GM12878 (cell line): ENCODE measurements around the gene PODN. TPM values are rescaled to one million over a fixed set of nuclear protein-coding genes. Genes with fewer than 3 reads are reported as not detected.

Source experiments
- ATAC-seq: fragments of 200-7000 bp; cut with Tn5 transposase; 3 replicates; pipeline ENCODE4 v1.9.1; 2020; ENCODE audit warnings: mild to moderate bottlenecking, moderate library complexity
- BruUV-seq: library from RNA; stranded (reverse); fragments of 400-500 nt; replicated peaks from 2 replicates; lab custom pipeline; 2021; lab: Mats Ljungman, UMichigan
- CTCF ChIA-PET: fragments of 300-600 bp; sonication (Branson Sonifier 250); formaldehyde crosslinking; extraction: SDS; loops from one replicate; lab custom pipeline; 2021; ENCODE audit warnings: inconsistent platforms; lab: Yijun Ruan, JAX
- POLR2A ChIA-PET: fragments of 350-600 bp; formaldehyde crosslinking; extraction: SDS; loops from one replicate; lab custom pipeline; 2021; ENCODE audit warnings: inconsistent platforms; lab: Charles Lee
- RAD21 ChIA-PET: fragments of 300-600 bp; sonication (Branson Sonifier 250); formaldehyde crosslinking; loops from one replicate; lab custom pipeline; 2023; ENCODE audit warnings: antibody characterized with exemption; ENCODE audit not compliant: unreplicated experiment; lab: Charles Lee
- SMC1A ChIA-PET: fragments of 300-600 bp; sonication (Branson Sonifier 250); formaldehyde crosslinking; loops from one replicate; lab custom pipeline; 2023; ENCODE audit not compliant: unreplicated experiment, uncharacterized antibody; lab: Charles Lee
- DNase-seq: peaks from one replicate; pipeline ENCODE4 v3.0.0-alpha.2; 2011; ENCODE audit warnings: low read depth, low spot score
- FAIRE-seq: peaks from 3 replicates; lab custom pipeline; 2011; peaks lifted over from hg19 to GRCh38; lab: Jason Lieb, UNC
- H2AFZ ChIP-seq: 2 replicates; pipeline ENCODE4 v1.6.0; 2011; ENCODE audit warnings: low read depth, low read length, control low read depth; ENCODE audit not compliant: control insufficient read depth
- H3K27ac ChIP-seq: 2 replicates; pipeline ENCODE4 v1.5.1; 2011; ENCODE audit warnings: control low read depth; ENCODE audit not compliant: control insufficient read depth, insufficient read depth
- H3K27me3 ChIP-seq, 2 experiments: replicated peaks in 1 of 2; 2 replicates each; pipeline versions ENCODE4 v1.6.0 to v1.6.1; 2011; ENCODE audit warnings: low read length in 1 of 2; ENCODE audit not compliant: control insufficient read depth in 2 of 2, insufficient read depth in 2 of 2
- H3K36me3 ChIP-seq, 2 experiments: 2 replicates each; pipeline ENCODE4 v1.5.1; 2011; ENCODE audit warnings: low read length in 1 of 2; ENCODE audit not compliant: control insufficient read depth in 2 of 2, insufficient read depth in 2 of 2
- H3K4me1 ChIP-seq: 2 replicates; pipeline ENCODE4 v1.6.1; 2011; ENCODE audit warnings: mild to moderate bottlenecking, low read length, moderate library complexity, mixed read lengths; ENCODE audit not compliant: control insufficient read depth, insufficient read depth
- H3K4me2 ChIP-seq: 2 replicates; pipeline ENCODE4 v1.6.0; 2011; ENCODE audit warnings: control low read depth; ENCODE audit not compliant: control insufficient read depth, insufficient read depth
- H3K4me3 ChIP-seq: fragments of 200-600 bp; sonication (generic); 2 replicates; pipeline ENCODE4 v1.5.1; 2016
- H3K79me2 ChIP-seq: 2 replicates; pipeline ENCODE4 v1.6.0; 2011; ENCODE audit warnings: low read length; ENCODE audit not compliant: control insufficient read depth, insufficient read depth
- H3K9ac ChIP-seq: 2 replicates; pipeline ENCODE4 v1.8.0; 2011; ENCODE audit warnings: low read length, control low read depth, mixed read lengths; ENCODE audit not compliant: control insufficient read depth, insufficient read depth
- H3K9me3 ChIP-seq: replicated peaks from 3 replicates; pipeline ENCODE4 v1.5.1; 2011; ENCODE audit warnings: mild to moderate bottlenecking, low read length; ENCODE audit not compliant: control insufficient read depth, insufficient read depth
- H4K20me1 ChIP-seq: 2 replicates; pipeline ENCODE4 v1.6.0; 2011; ENCODE audit not compliant: control insufficient read depth, insufficient read depth
- CHD1 ChIP-seq: IDR thresholded peaks from 2 replicates; pipeline ENCODE4 v1.6.1; 2012; ENCODE audit warnings: low read depth, low read length, improper control_type of control experiment
- CREB1 ChIP-seq: IDR thresholded peaks from 2 replicates; pipeline ENCODE4 v1.6.1; 2012; ENCODE audit warnings: low read depth, mild to moderate bottlenecking, inconsistent platforms
- ETV6 ChIP-seq, 2 experiments: fragments of 450-650 bp in 1 of 2; IDR thresholded peaks in 1 of 2; conservative IDR thresholded peaks in 1 of 2; 2 replicates each; pipeline ENCODE4 v1.6.1; 2014; ENCODE audit warnings: antibody characterized with exemption in 1 of 2, borderline replicate concordance in 1 of 2, low read depth in 1 of 2, mild to moderate bottlenecking in 1 of 2, moderate library complexity in 1 of 2
- FOXK2 ChIP-seq: fragments of 450-650 bp; IDR thresholded peaks from 2 replicates; pipeline ENCODE4 v1.6.1; 2017; ENCODE audit warnings: mild to moderate bottlenecking, moderate library complexity
- HDAC6 ChIP-seq: fragments of 200-600 bp; sonication (generic); IDR thresholded peaks from one replicate; pipeline ENCODE4 v1.8.0; 2017; ENCODE audit warnings: antibody characterized with exemption; ENCODE audit not compliant: unreplicated experiment
- IRF4 ChIP-seq: IDR thresholded peaks from 2 replicates; pipeline ENCODE4 v1.6.1; 2011; ENCODE audit warnings: low read depth, low read length
- NFIC ChIP-seq: IDR thresholded peaks from 2 replicates; pipeline ENCODE4 v1.6.1; 2012; ENCODE audit warnings: low read depth, mild to moderate bottlenecking, inconsistent platforms, low read length, moderate library complexity
- NRF1 ChIP-seq: conservative IDR thresholded peaks from 2 replicates; pipeline ENCODE4 v1.6.1; 2011; ENCODE audit warnings: mild to moderate bottlenecking, low read depth, low read length, improper control_type of control experiment
- RCOR1 ChIP-seq: conservative IDR thresholded peaks from 2 replicates; pipeline ENCODE4 v1.6.1; 2012; ENCODE audit warnings: low read depth, low read length, improper control_type of control experiment
- SMC3 ChIP-seq: IDR thresholded peaks from 2 replicates; pipeline ENCODE4 v1.6.1; 2011; ENCODE audit warnings: low read length, improper control_type of control experiment, borderline replicate concordance
- TCF12 ChIP-seq: IDR thresholded peaks from 2 replicates; pipeline ENCODE4 v1.6.1; 2011; ENCODE audit warnings: low read depth, mild to moderate bottlenecking, low read length
- TCF7 ChIP-seq: IDR thresholded peaks from 2 replicates; pipeline ENCODE4 v1.6.1; 2014; ENCODE audit warnings: antibody characterized with exemption, borderline replicate concordance
- ZNF274 ChIP-seq: IDR thresholded peaks from one replicate; pipeline ENCODE4 v1.8.0; 2011; ENCODE audit not compliant: insufficient read length, insufficient read depth
- ZZZ3 ChIP-seq: IDR thresholded peaks from 2 replicates; pipeline ENCODE4 v1.6.1; 2011; ENCODE audit warnings: low read depth; ENCODE audit not compliant: control insufficient read depth, insufficient read length
- WGBS: methylation state at CpG from one replicate; pipeline ENCODE4 v1.1.6; 2016; ENCODE audit warnings: low lambda C conversion rate; ENCODE audit not compliant: insufficient replicate concordance, insufficient coverage; ENCODE audit errors: missing lambda C conversion rate; 5-methylcytosine and 5-hydroxymethylcytosine counted together
- in situ Hi-C: fragments of 300-500 bp; cut with MboI; formaldehyde crosslinking; loops from 9 replicates; pipeline ENCODE4 v1.14.3; 2018; ENCODE audit warnings: mixed read lengths
- intact Hi-C: fragments of 100-400 bp; cut with micrococcal nuclease; formaldehyde crosslinking; loops from one replicate; pipeline ENCODE4 v1.14.2; 2022; ENCODE audit not compliant: unreplicated experiment
- polyA plus RNA-seq, 11 experiments: library from polyadenylated mRNA; depleted of rRNA in 4 of 11; unstranded in 6 of 11; stranded (reverse) in 5 of 11; fragments of >200 nt; fragmentation: Nextera tagmentation in 4 of 11; fragmentation: Illumina TruSeq in 1 of 11; extraction: Ambion mirVana in 4 of 11; extraction: Trizol in 1 of 11; gene quantifications; 1 replicate in 1 of 11; 2 replicates in 10 of 11; pipeline versions ENCODE4 v1.2.1 to v1.2.3, GENCODE V29; 2011 to 2016; ENCODE audit warnings: inconsistent platforms in 2 of 11, missing spikeins in 2 of 11, low read depth in 1 of 11
- total RNA-seq, 4 experiments: library from RNA; depleted of rRNA in 3 of 4; stranded (reverse); fragments of >200 nt in 3 of 4; fragmentation: Illumina TruSeq in 1 of 4; extraction: Trizol in 1 of 4; gene quantifications; 2 replicates each; pipeline versions ENCODE4 v1.2.1 to v1.2.3, GENCODE V29; 2013 to 2021
- TF ChIP-seq, protein P1 (sequence below): fragments of 450-650 bp; IDR thresholded peaks from 2 replicates; pipeline ENCODE4 v1.6.1; 2014; ENCODE audit warnings: mild to moderate bottlenecking
- TF ChIP-seq, protein P2 (sequence below): IDR thresholded peaks from 2 replicates; pipeline ENCODE4 v1.6.1; 2012; ENCODE audit warnings: mild to moderate bottlenecking, low read depth, low read length
- TF ChIP-seq, protein P3 (sequence below): fragments of 450-650 bp; IDR thresholded peaks from 2 replicates; pipeline ENCODE4 v1.6.1; 2017; ENCODE audit warnings: borderline replicate concordance
- TF ChIP-seq, protein P4 (sequence below): fragments of 150-350 bp; IDR thresholded peaks from 2 replicates; pipeline ENCODE4 v1.6.1; 2014; ENCODE audit warnings: mild to moderate bottlenecking, low read depth, low read length

PODN gene
- total and polyA plus RNA-seq, 10 of the 15 experiments (the other 5 are each of a cell fraction or from before 2014, with no cell fraction given): 0.10 TPM; not detected in 9

DNA sequence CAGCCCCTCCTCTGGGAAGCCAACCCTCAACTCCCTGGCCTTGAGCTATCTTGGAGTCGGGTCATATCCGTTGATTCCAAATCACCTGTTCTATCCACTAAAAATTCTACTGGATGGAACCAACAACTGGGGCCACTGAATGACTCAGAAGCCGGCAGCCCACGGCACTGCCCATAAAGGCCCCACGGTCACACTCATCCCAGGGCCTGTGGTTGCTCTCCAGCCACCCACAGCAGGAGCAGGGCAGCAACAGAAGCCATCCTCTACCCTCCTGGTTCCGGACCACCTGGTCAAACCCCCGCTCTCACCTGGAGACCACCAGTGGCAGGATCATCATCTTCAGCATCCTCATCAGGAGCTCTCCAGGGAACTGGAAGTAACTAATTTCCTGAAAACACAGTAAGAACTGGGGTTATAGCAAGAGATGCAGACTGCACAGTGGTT is 72.1 kb downstream of the PODN start:
- CTCF ChIA-PET: no interaction called here
- H3K4me3 ChIP-seq: no peak overlapping the region
- intact Hi-C loops: no loop called here
- H3K27ac ChIP-seq: no peak overlapping the region
- H3K4me1 ChIP-seq: no peaks in the 10 kb centered on the region
- no peak overlapping the region for H3K4me2 ChIP-seq
- ATAC-seq (no peak), FAIRE-seq (no peak), DNase-seq (no peak)
- POLR2A ChIA-PET: no interaction called here
- H4K20me1 ChIP-seq: no peaks in the 10 kb centered on the region
- in situ Hi-C loops: no loop called here
- H3K36me3 ChIP-seq: no peaks in the 10 kb centered on the region
- no peaks in the 10 kb centered on the region; a peak in 1 of 4 replicates for H3K27me3 ChIP-seq
- no peak overlapping the region for H3K9ac ChIP-seq
- SMC1A ChIA-PET: no interaction called here
- WGBS: 14% methylated on average over 7 of the region's 7 CpGs
- no peak overlapping the region for H2AFZ ChIP-seq
- RAD21 ChIA-PET: no interaction called here
- H3K9me3 ChIP-seq: no peaks in the 10 kb centered on the region; the same call in 2 of the 3 replicates
- BruUV-seq: no TSS peak
- no peaks in the 10 kb centered on the region for H3K79me2 ChIP-seq
- TF ChIP-seq ETV6 (conservative IDR thresholded peaks at IDR 0.05 in 1 of 2, IDR thresholded peaks at IDR 0.05 in 1 of 2; ENCODE audit: borderline replicate concordance in 1 of 2, low read depth in 1 of 2) (no peak), CREB1 (no peak), NRF1 (no peak), TCF12 (no peak), IRF4 (no peak), FOXK2 (no peak), NFIC (no peak), HDAC6 (no peak), ZNF274 (no peak), SMC3 (no peak), RCOR1 (no peak), CHD1 (no peak), ZZZ3 (no peak), TCF7 (no peak)
- TF ChIP-seq, protein P1, sequence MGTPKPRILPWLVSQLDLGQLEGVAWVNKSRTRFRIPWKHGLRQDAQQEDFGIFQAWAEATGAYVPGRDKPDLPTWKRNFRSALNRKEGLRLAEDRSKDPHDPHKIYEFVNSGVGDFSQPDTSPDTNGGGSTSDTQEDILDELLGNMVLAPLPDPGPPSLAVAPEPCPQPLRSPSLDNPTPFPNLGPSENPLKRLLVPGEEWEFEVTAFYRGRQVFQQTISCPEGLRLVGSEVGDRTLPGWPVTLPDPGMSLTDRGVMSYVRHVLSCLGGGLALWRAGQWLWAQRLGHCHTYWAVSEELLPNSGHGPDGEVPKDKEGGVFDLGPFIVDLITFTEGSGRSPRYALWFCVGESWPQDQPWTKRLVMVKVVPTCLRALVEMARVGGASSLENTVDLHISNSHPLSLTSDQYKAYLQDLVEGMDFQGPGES: no peak
- TF ChIP-seq, protein P2, sequence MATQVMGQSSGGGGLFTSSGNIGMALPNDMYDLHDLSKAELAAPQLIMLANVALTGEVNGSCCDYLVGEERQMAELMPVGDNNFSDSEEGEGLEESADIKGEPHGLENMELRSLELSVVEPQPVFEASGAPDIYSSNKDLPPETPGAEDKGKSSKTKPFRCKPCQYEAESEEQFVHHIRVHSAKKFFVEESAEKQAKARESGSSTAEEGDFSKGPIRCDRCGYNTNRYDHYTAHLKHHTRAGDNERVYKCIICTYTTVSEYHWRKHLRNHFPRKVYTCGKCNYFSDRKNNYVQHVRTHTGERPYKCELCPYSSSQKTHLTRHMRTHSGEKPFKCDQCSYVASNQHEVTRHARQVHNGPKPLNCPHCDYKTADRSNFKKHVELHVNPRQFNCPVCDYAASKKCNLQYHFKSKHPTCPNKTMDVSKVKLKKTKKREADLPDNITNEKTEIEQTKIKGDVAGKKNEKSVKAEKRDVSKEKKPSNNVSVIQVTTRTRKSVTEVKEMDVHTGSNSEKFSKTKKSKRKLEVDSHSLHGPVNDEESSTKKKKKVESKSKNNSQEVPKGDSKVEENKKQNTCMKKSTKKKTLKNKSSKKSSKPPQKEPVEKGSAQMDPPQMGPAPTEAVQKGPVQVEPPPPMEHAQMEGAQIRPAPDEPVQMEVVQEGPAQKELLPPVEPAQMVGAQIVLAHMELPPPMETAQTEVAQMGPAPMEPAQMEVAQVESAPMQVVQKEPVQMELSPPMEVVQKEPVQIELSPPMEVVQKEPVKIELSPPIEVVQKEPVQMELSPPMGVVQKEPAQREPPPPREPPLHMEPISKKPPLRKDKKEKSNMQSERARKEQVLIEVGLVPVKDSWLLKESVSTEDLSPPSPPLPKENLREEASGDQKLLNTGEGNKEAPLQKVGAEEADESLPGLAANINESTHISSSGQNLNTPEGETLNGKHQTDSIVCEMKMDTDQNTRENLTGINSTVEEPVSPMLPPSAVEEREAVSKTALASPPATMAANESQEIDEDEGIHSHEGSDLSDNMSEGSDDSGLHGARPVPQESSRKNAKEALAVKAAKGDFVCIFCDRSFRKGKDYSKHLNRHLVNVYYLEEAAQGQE: no peak
- TF ChIP-seq, protein P3, sequence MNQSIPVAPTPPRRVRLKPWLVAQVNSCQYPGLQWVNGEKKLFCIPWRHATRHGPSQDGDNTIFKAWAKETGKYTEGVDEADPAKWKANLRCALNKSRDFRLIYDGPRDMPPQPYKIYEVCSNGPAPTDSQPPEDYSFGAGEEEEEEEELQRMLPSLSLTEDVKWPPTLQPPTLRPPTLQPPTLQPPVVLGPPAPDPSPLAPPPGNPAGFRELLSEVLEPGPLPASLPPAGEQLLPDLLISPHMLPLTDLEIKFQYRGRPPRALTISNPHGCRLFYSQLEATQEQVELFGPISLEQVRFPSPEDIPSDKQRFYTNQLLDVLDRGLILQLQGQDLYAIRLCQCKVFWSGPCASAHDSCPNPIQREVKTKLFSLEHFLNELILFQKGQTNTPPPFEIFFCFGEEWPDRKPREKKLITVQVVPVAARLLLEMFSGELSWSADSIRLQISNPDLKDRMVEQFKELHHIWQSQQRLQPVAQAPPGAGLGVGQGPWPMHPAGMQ: no peak
- TF ChIP-seq, protein P4, sequence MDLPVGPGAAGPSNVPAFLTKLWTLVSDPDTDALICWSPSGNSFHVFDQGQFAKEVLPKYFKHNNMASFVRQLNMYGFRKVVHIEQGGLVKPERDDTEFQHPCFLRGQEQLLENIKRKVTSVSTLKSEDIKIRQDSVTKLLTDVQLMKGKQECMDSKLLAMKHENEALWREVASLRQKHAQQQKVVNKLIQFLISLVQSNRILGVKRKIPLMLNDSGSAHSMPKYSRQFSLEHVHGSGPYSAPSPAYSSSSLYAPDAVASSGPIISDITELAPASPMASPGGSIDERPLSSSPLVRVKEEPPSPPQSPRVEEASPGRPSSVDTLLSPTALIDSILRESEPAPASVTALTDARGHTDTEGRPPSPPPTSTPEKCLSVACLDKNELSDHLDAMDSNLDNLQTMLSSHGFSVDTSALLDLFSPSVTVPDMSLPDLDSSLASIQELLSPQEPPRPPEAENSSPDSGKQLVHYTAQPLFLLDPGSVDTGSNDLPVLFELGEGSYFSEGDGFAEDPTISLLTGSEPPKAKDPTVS: no peak
